ENCODE results near the gene PSORS1C2.

PSORS1C2 gene

DNA sequence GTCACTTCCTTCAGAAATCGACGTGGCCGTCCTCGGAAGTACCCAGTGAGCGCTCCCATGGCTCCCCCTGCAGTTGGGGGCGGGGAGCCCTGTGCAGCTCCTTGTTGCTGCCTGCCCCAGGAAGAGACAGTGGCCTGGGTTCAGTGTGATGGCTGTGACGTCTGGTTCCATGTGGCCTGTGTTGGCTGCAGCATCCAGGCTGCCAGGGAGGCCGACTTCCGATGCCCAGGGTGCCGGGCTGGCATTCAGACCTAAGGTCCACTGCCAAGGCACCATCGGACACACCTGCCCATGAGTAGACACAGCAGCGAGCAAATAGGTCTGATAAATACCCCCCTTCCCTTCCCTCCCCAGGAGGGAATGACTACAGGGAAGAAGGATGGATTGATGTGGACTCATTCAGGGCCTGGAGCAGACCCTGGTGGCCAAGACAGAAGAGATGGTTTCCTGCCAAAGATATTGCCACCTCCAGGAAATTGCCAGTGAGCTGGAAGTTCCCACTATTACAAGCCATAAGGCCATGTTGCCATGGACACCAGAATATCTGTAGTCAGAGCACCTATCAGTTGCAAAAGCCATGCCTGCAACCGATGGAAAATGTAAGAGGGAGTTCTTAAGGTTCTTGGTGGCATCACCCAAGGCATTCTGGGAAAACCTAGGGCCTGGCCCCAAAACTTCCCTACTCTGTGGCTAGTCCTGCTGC lies 23.7 kb upstream of the PSORS1C2 start:
- no peaks in the 10 kb centered on the region for H3K4me1 ChIP-seq (ENCODE audit: control insufficient read depth, insufficient read depth, low read length)
- H3K27me3 ChIP-seq (ENCODE audit: control insufficient read depth, insufficient read depth, low read length), result no peaks in the 10 kb centered on the region
- H3K4me3 ChIP-seq (ENCODE audit: low read length), result no peak overlapping the region
- no peaks in the 10 kb centered on the region for H3K36me3 ChIP-seq (ENCODE audit: control insufficient read depth, insufficient read depth, low read length)
- no peak overlapping the region for H3K27ac ChIP-seq (ENCODE audit: low read depth, low read length)
- H3K9ac ChIP-seq (ENCODE audit: low read length), result no peak overlapping the region

DNA sequence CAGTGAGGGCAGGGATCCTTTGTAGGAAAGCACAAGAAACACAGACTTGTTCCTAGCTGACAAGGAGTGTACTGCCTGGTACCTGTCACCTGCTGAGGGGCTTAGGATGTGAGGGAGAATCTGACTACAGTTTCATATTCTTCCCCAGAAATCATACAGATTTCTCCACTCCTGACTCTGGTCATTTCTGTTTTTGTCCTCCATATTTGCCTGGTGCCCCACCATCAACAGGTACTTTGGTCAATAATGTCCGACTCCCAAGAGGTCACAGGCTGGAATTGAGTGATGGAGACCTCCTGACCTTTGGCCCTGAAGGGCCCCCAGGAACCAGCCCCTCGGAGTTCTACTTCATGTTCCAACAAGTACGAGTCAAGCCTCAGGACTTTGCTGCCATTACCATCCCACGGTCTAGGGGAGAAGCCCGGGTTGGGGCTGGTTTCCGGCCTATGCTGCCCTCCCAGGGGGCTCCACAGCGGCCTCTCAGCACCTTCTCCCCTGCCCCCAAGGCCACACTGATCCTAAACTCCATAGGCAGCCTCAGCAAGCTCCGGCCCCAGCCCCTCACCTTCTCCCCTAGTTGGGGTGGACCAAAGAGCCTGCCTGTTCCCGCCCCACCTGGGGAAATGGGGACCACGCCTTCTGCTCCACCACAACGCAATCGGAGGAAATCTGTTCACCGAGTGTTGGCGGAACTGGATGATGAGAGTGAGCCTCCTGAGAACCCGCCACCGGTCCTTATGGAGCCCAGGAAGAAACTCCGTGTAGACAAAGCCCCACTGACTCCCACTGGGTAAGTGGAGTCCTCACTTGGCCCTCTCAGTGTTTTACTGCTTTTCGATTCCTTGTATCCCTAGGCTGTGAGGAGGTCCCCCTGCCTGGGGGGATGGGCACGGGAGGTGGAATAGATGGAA lies 22.6 kb upstream of the PSORS1C2 start:
- Histone ChIP-seq H3K4me1 (ENCODE audit: control insufficient read depth, insufficient read depth, low read length) (peaks cover 5% of the 10 kb centered on the region), H3K27ac (ENCODE audit: low read depth, low read length) (no peak overlapping the region), H3K4me3 (ENCODE audit: low read length) (no peak overlapping the region), H3K27me3 (ENCODE audit: control insufficient read depth, insufficient read depth, low read length) (no peaks in the 10 kb centered on the region), H3K36me3 (ENCODE audit: control insufficient read depth, insufficient read depth, low read length) (no peaks in the 10 kb centered on the region), H3K9ac (ENCODE audit: low read length) (no peak overlapping the region)

DNA sequence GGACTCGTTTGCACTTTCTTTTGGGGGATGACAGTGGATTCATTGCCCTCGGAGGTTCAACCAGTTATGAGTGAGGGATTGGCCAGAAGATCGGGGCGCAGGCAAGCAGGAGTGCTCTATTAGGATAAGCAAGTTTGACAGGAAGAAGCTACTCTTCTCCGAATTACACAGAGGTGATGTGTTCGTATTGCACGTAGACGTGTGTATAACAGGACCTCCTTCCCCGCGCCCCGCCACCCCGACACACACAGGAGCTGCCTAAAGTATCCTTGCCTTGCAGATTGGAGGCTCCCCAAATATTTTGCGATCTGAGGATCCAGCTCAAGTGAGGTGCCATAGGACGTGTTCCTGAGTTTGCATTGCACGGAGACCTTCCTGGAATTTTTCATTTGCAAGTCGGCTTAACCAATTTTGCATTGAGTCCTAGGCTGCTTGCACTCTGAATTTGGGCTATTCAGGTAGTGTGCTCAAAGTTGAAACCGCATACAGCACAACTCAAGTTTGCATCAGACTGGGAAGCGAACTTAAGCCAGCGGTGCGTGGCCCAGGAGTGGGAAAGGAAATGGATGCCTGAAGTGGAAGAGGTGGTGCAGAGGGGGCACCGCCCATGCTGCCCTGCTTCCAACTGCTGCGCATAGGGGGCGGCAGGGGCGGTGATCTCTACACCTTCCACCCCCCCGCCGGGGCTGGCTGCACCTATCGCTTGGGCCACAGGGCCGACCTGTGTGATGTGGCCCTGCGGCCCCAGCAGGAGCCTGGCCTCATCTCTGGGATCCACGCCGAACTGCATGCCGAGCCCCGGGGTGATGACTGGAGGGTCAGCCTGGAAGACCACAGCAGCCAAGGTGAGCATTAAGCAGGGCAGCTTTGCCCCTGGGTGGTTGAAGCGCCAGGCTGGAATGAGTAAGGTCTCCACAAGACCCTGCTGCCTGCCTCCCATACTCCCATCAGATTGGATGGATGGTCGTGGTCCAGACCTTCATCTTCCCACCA lies 20.3 kb upstream of the PSORS1C2 start:
- H3K9ac ChIP-seq (ENCODE audit: low read length), result peak overlapping the region; percentile 61
- peak overlapping the region; percentile 56 for H3K27ac ChIP-seq (ENCODE audit: low read depth, low read length)

DNA sequence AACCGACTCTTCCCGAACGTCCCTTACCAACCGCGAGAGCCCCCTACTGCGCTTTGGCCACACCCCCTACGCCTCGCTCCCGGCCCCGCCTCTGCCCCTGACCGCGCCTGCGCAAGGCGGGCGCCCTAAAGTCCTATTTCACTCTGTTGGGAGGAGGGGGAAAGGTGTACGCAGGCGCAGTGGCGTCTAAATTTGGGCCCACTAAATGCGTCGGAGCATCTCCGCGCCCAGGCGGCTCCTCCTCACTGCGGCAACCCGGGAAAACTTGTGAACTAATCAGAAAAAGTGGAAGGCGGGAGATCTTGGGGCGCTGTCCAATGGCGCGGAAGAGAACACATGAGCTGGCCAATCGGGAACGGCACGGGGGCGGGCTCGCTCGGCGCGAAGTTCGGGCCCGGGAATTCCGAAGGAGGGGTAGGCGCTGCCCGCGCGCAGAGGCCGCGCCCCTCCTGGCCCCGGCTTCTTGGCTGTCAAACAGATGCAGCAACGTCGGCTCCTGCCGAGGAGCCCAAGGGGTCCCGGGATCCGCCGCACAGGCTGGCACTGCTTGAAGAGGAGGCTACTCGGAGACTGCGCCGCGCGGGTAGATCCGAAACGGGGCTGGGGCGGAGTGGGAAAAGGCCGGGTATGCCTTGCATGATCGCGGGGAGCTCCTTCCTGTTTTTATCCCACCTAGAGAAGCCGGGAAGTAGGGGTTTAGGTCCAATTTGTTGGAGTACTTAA lies 19.4 kb upstream of the PSORS1C2 start, which contains the start of gene TCF19:
Gene TCF19 (plus strand): TSS at position 450 of the 723 bp plus-strand sequence. CDS start 881 bp downstream, outside the sequence.
- H3K9ac ChIP-seq (ENCODE audit: low read length), result peak within 1 kb of the TSS; percentile 93
- no peaks in the 10 kb centered on the region for H3K36me3 ChIP-seq (ENCODE audit: control insufficient read depth, insufficient read depth, low read length)
- peaks cover 5% of the 10 kb centered on the region for H3K4me1 ChIP-seq (ENCODE audit: control insufficient read depth, insufficient read depth, low read length)
- H3K27ac ChIP-seq (ENCODE audit: low read depth, low read length), result peak within 1 kb of the TSS; percentile 65
- peak within 1 kb of the TSS; percentile 85 for H3K4me3 ChIP-seq (ENCODE audit: low read length)
- no peaks in the 10 kb centered on the region for H3K27me3 ChIP-seq (ENCODE audit: control insufficient read depth, insufficient read depth, low read length)

More for the DNA sequence above, 20.3 kb upstream of the PSORS1C2 start:
- Histone ChIP-seq H3K36me3 (ENCODE audit: control insufficient read depth, insufficient read depth, low read length) (no peaks in the 10 kb centered on the region), H3K27me3 (ENCODE audit: control insufficient read depth, insufficient read depth, low read length) (no peaks in the 10 kb centered on the region), H3K4me3 (ENCODE audit: low read length) (peak overlapping the region; percentile 74), H3K4me1 (ENCODE audit: control insufficient read depth, insufficient read depth, low read length) (peaks cover 5% of the 10 kb centered on the region)

DNA sequence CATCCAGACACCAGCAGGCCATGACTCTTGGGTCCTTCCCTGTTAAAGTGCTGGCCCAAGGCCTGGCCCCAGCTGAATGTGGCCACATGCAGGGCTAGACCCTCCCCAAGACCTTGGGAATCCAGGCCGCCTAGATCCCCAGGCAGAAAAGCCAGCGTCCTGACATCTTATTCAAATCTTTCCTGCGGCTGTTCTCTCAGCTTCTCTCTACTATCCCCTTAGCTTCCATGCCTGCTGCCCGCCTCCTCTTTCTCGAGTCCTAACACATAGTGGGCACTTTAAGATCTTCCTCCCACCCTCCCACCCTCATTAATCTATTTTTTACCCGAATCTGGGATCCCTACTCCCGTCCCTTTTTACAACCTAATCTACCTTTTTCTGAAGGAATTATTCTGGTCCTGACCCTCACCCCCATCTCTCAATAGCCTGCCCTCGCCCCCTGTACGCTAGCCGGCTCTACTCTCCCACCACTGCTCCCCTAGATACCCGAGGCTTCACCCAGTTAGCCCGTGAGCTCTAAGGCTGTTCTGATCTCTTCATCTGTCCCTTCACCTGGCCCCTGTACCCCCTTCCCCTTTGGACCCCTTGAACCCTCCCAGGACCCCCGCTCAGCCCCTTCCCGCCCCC lies 18.8 kb upstream of the PSORS1C2 start, which contains the start of gene CCHCR1:
Gene CCHCR1 (minus strand): TSS at position 290 of the 627 bp plus-strand sequence. CDS start 202 bp downstream, at position 88.
- peak within 1 kb of the TSS; percentile 85 for H3K4me3 ChIP-seq (ENCODE audit: low read length)
- no peaks in the 10 kb centered on the region for H3K27me3 ChIP-seq (ENCODE audit: control insufficient read depth, insufficient read depth, low read length)
- H3K9ac ChIP-seq (ENCODE audit: low read length), result peak within 1 kb of the TSS; percentile 93
- H3K27ac ChIP-seq (ENCODE audit: low read depth, low read length), result peak within 1 kb of the TSS; percentile 65
- H3K4me1 ChIP-seq (ENCODE audit: control insufficient read depth, insufficient read depth, low read length), result peaks cover 5% of the 10 kb centered on the region
- H3K36me3 ChIP-seq (ENCODE audit: control insufficient read depth, insufficient read depth, low read length), result peaks cover 1% of the 10 kb centered on the region

GRCh38 chr6:31156641-31157040 lies 17.8 kb upstream of the PSORS1C2 start:
- Histone ChIP-seq H3K36me3 (ENCODE audit: control insufficient read depth, insufficient read depth, low read length) (peaks cover 3% of the 10 kb centered on the region), H3K9ac (ENCODE audit: low read length) (no peak overlapping the region), H3K4me1 (ENCODE audit: control insufficient read depth, insufficient read depth, low read length) (peaks cover 5% of the 10 kb centered on the region), H3K4me3 (ENCODE audit: low read length) (no peak overlapping the region), H3K27me3 (ENCODE audit: control insufficient read depth, insufficient read depth, low read length) (no peaks in the 10 kb centered on the region), H3K27ac (ENCODE audit: low read depth, low read length) (no peak overlapping the region)

DNA sequence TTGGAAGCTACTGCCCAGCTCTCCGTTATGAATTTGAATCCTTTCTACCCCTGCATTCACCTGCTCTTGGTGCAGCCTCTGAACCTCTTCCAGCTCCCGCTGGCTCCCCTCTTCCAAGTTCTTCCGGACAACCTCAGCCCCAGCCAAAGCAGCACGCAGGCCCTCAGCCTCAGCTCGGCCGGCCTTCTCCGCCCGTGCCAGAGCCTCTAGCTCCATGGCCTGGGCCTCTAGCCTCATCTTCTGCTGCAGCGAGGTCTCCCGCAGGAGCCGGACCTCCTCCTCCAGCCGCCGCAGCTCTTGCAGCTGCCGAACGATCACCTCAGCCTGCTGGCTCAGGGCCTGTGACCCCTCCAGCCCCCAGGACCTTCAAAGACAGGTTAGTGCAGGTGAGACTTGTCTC lies 15.6 kb upstream of the PSORS1C2 start:
- Histone ChIP-seq H3K27me3 (ENCODE audit: control insufficient read depth, insufficient read depth, low read length) (no peaks in the 10 kb centered on the region), H3K9ac (ENCODE audit: low read length) (no peak overlapping the region), H3K27ac (ENCODE audit: low read depth, low read length) (no peak overlapping the region), H3K4me1 (ENCODE audit: control insufficient read depth, insufficient read depth, low read length) (peaks cover 5% of the 10 kb centered on the region), H3K4me3 (ENCODE audit: low read length) (no peak overlapping the region), H3K36me3 (ENCODE audit: control insufficient read depth, insufficient read depth, low read length) (peaks cover 14% of the 10 kb centered on the region)

- Histone ChIP-seq H3K9ac (ENCODE audit: low read length) (no peak overlapping the region), H3K36me3 (ENCODE audit: control insufficient read depth, insufficient read depth, low read length) (peaks cover 16% of the 10 kb centered on the region), H3K4me1 (ENCODE audit: control insufficient read depth, insufficient read depth, low read length) (peaks cover 5% of the 10 kb centered on the region), H3K27me3 (ENCODE audit: control insufficient read depth, insufficient read depth, low read length) (no peaks in the 10 kb centered on the region), H3K27ac (ENCODE audit: low read depth, low read length) (no peak overlapping the region), H3K4me3 (ENCODE audit: low read length) (no peak overlapping the region)
These were observed 13.9 kb upstream of the PSORS1C2 start for GRCh38 chr6:31152781-31153180.

DNA sequence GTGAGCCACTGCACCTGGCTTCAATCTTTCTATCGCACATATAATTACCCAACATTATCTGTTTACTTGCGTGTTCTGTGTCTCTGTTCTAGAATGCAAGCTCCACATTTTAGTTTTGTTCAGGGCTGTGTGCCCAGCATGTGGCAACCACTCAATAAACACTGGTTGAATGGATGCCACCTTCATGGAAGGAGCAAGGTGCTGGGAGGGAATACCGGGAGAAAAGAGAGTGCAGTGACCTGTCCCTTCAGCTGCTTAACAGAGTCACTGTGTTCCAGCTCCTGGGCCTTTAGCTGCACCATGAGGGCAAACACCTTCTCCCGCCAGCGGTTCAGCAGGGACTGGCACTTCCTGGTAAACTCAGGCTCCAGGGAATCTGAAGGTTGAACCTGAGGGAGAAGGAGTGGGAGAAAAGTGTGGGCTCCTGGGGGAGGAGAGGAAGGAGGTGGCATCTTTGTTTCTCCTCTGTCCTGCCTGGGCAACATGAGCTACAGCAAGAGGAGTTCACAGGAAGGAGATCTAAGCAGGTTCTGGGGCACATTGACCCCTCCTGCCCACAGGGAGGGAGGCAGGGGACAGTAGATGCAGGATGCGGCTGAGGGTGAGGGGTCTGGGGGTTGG lies 11.1 kb upstream of the PSORS1C2 start:
- H3K9ac ChIP-seq (ENCODE audit: low read length), result no peak overlapping the region
- H3K4me1 ChIP-seq (ENCODE audit: control insufficient read depth, insufficient read depth, low read length), result no peaks in the 10 kb centered on the region
- no peaks in the 10 kb centered on the region for H3K27me3 ChIP-seq (ENCODE audit: control insufficient read depth, insufficient read depth, low read length)
- H3K27ac ChIP-seq (ENCODE audit: low read depth, low read length), result no peak overlapping the region
- H3K4me3 ChIP-seq (ENCODE audit: low read length), result no peak overlapping the region
- H3K36me3 ChIP-seq (ENCODE audit: control insufficient read depth, insufficient read depth, low read length), result peaks cover 16% of the 10 kb centered on the region

- Histone ChIP-seq H3K4me1 (ENCODE audit: control insufficient read depth, insufficient read depth, low read length) (peaks cover 8% of the 10 kb centered on the region), H3K27ac (ENCODE audit: low read depth, low read length) (no peak overlapping the region), H3K27me3 (ENCODE audit: control insufficient read depth, insufficient read depth, low read length) (no peaks in the 10 kb centered on the region), H3K36me3 (ENCODE audit: control insufficient read depth, insufficient read depth, low read length) (peaks cover 12% of the 10 kb centered on the region), H3K4me3 (ENCODE audit: low read length) (no peak overlapping the region), H3K9ac (ENCODE audit: low read length) (no peak overlapping the region)
These were observed 6.5 kb upstream of the PSORS1C2 start for GRCh38 chr6:31145386-31145785.

GRCh38 chr6:31144970-31145340 lies 6.1 kb upstream of the PSORS1C2 start:
- Histone ChIP-seq H3K27ac (ENCODE audit: low read depth, low read length) (no peak overlapping the region), H3K4me3 (ENCODE audit: low read length) (no peak overlapping the region), H3K9ac (ENCODE audit: low read length) (no peak overlapping the region), H3K27me3 (ENCODE audit: control insufficient read depth, insufficient read depth, low read length) (no peaks in the 10 kb centered on the region), H3K36me3 (ENCODE audit: control insufficient read depth, insufficient read depth, low read length) (peaks cover 9% of the 10 kb centered on the region), H3K4me1 (ENCODE audit: control insufficient read depth, insufficient read depth, low read length) (peaks cover 8% of the 10 kb centered on the region)

Measured in rectal smooth muscle tissue (tissue), 1 donor.